Measurements from ENCODE around the gene DGCR8.

DGCR8 gene

GRCh38 chr22:20069331-20070042 is 10.6 kb upstream of the DGCR8 start:
- no peak for DNase-seq

- DNase-seq: no peak
Observed at GRCh38 chr22:20071524-20071972, 8.5 kb upstream of the DGCR8 start.

GRCh38 chr22:20076627-20077172 is 3.3 kb upstream of the DGCR8 start:
- no peak for DNase-seq

DNA sequence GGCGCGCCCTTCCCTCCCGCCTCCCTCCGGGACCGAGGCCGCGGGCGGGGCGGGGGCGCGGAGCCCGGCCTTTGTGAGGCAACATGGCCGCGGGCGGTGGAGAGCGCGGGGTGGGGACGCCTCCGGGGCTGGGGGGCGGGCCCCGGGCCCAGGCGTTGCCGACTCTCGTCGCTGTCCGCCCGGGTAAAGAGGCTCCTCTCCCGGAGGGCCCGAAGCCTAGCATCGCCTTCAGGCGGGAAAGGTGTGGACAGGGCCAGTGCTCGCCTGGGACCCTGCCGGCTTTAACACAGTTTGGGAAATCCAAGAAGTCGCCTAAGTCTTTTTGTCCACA is 369 bp downstream of the DGCR8 start:
- DNase-seq: peak; percentile 76

DNA sequence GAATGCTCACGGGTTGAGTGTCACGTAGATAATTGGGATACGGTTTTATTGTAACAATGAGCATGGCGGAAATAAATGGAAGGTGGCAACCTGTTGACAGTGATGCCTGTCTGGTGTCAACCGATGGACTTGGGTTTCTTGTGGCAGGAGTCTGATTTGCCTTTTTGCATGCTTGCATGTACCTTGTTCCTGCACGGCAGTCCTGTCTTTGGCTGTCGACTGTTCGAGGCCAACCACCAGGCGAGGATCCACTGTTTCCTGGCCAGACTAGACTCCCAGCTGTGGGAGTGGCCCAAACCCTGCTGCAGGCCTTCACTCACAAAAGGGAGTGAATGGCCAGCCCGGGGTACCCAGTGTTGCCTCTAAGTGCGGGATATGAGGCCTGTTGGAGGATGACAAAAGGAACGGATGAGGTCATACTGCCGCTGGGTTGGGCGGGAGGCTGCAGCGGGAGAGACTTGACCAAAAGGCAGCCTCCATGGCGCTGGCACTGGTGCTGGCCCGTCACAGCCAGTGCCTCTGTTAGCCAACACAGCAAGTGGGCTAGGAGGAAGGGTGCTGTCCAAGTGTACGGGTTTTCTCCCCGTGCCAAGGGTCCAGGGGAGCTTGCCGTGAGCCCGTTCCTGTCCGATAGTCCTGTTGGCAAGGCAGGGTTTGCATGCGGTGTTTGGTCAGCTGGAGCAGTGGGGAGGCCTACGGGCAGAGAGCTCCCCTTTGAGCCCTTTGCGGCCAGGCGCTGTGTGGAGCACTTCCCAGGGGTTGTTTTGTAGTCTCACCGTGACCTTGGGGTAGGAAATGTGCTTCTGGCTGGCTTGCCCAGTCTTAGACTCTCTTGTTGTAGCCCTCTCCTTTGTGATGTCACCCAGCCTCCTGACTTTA is 974 bp downstream of the DGCR8 start:
- DNase-seq: peak; percentile 26

- DNase-seq: no peak
Observed at GRCh38 chr22:20083157-20083890, 3.3 kb downstream of the DGCR8 start.

DNA sequence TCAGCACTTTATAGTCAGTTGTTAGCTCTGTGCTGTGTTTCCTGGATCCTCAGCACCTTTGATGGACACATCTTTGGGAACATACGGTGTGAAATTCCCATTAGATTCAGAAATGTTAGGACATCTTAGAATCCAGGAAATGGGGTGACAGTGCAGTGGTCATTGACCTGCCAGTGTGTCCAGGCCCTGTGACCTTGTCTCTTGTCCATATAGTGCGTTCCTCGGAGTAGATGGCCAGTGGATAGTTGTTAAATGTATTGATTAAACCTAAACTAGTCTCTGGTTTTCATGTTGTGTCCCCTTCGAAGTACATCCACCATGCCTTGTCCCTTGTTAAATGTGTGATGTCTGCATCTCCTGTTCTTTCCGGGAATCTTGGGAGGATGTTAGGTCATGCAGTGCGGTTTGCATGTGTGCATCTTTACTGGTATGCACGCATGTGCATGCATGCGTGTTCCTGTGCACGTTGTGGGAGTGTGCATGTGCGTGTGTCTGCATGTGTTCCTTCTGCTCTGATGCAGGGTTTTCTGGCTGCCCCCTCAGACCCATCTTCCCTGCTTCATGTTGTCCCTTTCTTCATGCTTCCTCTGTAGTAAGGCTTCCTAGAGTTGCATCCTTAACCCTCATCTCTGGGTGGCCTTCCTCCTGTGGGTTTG is 4.0 kb downstream of the DGCR8 start:
- DNase-seq: no peak

GRCh38 chr22:20084547-20085413 is 4.7 kb downstream of the DGCR8 start:
- DNase-seq: peak; percentile 24

DNA sequence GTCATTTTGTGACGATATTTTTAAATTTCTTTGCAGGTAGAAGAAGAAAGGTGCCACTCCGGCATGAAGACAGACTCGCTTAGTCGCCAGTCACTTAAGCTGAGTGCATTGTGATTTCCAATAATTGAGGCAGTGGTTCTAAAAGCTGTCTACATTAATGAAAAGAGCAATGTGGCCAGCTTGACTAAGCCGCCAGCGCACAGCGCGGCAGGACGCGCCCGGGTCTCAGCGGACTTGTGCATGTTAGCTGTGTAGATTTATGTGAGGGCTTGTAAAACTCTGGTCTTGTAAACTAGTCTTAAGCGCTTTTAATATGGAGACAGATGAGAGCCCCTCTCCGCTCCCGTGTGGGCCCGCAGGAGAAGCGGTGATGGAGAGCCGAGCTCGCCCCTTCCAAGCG is 5.6 kb downstream of the DGCR8 start:
- DNase-seq: no peak

GRCh38 chr22:20086101-20086599 is 6.1 kb downstream of the DGCR8 start:
- DNase-seq: no peak

DNA sequence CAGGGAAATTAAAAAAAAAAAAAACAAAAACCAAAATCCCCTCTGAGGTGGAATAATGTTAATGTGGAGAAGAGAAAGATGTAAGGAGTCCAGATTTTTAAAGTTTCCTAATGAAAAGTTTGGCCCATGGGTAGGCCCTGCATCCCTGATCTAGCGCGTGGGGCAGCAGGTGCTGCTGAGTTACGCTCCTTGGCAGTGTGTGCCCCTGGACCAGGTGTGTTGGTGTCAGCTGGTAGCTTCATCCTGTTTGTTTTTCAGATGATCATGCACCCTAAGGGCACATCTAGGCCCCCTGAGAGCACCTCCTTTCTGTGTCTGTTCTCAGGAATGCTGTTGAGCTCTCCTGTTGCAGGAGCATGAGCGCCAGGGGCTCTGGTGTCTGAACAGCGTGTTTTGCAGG is 6.7 kb downstream of the DGCR8 start:
- DNase-seq: no peak

GRCh38 chr22:20087319-20088262 is 7.5 kb downstream of the DGCR8 start:
- DNase-seq: no peak

DNA sequence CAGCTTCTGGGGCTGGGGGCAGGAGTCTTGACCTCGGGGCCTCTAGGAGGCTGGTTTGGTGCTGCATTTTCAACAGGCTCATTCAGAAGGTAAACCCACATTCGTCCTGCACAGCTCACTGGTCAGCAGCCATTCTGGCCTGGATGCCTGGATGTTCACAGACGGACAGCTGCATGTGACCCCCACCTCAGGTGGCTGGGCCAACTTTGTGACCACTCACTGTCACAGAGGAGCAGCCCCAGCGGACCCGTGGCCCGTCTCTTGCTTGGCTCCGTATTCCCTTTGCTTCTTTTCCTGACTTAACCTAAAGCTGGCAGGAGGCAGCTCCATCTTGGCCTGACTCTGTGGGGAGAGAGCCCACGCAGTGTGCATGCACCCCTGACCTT is 8.2 kb downstream of the DGCR8 start:
- DNase-seq: no peak

GRCh38 chr22:20089226-20089976 is 9.4 kb downstream of the DGCR8 start:
- DNase-seq: no peak

DNA sequence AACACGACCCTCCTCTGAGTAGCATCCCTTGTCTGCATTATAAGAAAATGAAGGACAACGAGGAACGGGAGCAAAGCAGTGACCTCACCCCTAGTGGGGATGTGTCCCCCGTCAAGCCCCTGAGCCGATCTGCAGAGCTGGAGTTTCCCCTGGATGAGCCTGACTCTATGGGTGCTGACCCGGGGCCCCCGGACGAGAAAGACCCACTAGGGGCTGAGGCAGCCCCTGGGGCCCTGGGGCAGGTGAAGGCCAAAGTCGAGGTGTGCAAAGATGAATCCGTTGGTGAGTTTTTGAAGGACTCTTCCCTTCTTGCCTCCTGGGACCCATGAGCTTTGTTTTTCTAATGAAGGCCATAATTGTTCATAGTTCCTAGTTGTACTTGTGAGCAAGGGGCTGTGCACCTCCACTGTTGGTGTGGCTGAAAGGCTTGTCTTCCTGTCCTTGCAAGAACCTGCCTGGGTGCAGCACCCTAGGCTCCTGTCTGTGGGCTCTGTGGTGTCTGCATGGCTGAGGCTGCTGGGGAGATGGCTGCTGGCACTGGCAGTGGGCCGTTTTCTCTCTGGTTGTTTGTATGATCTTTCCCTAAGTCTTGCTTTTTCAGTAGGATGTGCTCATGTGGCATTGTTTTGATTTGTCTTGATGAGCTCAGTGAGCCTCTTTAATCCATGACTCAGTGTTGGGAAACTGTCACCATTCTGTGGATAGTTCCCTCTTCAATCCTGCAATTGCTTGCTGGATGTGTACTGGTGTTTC is 10.1 kb downstream of the DGCR8 start:
- no peak for DNase-seq

DNA sequence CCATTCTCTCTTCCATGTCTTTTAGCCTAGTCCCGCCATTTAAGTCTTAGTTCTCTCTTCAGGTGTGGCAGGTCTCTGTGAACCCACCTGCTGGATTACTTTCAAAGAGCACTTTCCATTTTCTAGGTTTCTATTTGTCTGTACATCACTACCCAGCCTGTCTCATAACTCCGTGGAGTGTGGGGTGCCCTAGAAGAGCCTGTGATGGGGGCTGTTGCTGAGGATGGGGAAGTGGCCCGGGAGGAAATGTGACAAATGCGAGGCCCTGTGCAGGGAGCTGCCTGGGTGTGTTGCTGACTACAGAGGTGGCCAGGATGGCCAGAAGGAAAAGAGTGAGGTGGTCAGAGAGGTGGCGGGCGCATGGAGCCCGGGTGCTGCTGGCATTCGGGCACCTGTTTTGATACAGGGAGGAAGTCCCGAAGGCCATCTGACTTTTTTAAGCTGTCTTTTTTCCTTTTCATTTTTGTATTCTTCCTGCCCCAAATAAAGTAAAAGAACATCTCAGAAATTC is 10.7 kb downstream of the DGCR8 start:
- no peak for DNase-seq

GRCh38 chr22:20091690-20092476 is 11.8 kb downstream of the DGCR8 start:
- DNase-seq: no peak

DNA sequence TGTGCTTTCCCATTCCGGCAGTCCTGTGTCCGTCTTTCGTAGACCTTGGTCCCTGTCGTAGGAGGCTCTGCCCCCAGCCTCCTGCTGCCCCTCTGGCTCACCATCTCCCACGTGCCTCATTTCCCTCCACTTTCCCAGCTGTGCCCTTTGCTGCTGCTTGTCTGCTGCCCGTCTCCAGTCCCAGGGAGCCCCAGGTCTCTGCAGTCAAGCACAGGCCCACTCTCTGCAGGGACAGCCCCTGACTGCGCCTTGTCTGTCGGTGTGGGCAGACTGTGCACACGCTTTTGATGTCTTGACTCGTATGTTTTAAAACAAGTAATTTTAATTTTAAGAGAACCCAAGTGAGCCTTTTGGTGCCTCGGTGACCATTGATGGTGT is 12.4 kb downstream of the DGCR8 start:
- DNase-seq: no peak

Measured in activated CD4-positive, alpha-beta T cell treated with anti-CD3 and anti-CD28 coated beads, Interleukin-10, Interleukin-2, amounts not matched to agents 100 ng/mL and 50 ng/mL, durations not matched to agents 16 hours and 8 hours (primary cell).